Panc1 (cell line): ENCODE data around the gene TACC2.

Experiments
- POLR2AphosphoS5 ChIP-seq: IDR thresholded peaks from 2 replicates; pipeline ENCODE4 v1.6.1; 2012; ENCODE audit warnings: mild to moderate bottlenecking, low read depth, low read length, moderate library complexity
- SIN3A ChIP-seq: IDR thresholded peaks from 2 replicates; pipeline ENCODE4 v1.6.1; 2012; ENCODE audit warnings: low read depth, mild to moderate bottlenecking, low read length, moderate library complexity, borderline replicate concordance; ENCODE audit not compliant: insufficient read depth
- TF ChIP-seq, protein P1 (sequence below): fragments of 450-650 bp; IDR thresholded peaks from 2 replicates; pipeline ENCODE4 v1.5.1; 2017; ENCODE audit warnings: mild to moderate bottlenecking
- TF ChIP-seq, protein P2 (sequence below), 2 experiments: IDR thresholded peaks; 2 replicates each; pipeline ENCODE4 v1.6.1; 2011 to 2012; ENCODE audit warnings: low read depth in 2 of 2, control low read depth in 1 of 2, low read length in 1 of 2, mild to moderate bottlenecking in 1 of 2, moderate library complexity in 1 of 2; ENCODE audit not compliant: insufficient read depth in 1 of 2

DNA sequence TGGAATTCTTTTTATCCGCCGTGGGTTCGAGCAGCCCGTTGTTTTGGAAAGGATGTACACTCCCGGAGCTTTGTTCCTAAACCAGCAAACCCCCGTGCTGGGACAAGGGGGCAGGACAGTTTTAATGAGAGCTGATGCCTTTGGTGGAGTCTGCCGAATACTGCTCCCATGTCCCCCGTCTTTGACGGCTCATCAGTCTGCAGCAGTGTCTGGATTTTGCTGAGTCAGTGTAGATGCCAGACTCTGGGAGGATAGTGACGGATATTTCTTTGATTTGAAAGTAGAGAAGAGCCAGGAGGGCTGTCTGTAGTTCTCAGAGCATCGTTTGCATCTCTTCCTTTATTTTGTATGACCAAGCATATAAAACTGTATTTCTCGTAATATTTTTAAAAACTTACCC lies 207.3 kb downstream of the TACC2 start:
- TF ChIP-seq, protein P1, sequence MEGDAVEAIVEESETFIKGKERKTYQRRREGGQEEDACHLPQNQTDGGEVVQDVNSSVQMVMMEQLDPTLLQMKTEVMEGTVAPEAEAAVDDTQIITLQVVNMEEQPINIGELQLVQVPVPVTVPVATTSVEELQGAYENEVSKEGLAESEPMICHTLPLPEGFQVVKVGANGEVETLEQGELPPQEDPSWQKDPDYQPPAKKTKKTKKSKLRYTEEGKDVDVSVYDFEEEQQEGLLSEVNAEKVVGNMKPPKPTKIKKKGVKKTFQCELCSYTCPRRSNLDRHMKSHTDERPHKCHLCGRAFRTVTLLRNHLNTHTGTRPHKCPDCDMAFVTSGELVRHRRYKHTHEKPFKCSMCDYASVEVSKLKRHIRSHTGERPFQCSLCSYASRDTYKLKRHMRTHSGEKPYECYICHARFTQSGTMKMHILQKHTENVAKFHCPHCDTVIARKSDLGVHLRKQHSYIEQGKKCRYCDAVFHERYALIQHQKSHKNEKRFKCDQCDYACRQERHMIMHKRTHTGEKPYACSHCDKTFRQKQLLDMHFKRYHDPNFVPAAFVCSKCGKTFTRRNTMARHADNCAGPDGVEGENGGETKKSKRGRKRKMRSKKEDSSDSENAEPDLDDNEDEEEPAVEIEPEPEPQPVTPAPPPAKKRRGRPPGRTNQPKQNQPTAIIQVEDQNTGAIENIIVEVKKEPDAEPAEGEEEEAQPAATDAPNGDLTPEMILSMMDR: no peak
- TF ChIP-seq, protein P2, sequence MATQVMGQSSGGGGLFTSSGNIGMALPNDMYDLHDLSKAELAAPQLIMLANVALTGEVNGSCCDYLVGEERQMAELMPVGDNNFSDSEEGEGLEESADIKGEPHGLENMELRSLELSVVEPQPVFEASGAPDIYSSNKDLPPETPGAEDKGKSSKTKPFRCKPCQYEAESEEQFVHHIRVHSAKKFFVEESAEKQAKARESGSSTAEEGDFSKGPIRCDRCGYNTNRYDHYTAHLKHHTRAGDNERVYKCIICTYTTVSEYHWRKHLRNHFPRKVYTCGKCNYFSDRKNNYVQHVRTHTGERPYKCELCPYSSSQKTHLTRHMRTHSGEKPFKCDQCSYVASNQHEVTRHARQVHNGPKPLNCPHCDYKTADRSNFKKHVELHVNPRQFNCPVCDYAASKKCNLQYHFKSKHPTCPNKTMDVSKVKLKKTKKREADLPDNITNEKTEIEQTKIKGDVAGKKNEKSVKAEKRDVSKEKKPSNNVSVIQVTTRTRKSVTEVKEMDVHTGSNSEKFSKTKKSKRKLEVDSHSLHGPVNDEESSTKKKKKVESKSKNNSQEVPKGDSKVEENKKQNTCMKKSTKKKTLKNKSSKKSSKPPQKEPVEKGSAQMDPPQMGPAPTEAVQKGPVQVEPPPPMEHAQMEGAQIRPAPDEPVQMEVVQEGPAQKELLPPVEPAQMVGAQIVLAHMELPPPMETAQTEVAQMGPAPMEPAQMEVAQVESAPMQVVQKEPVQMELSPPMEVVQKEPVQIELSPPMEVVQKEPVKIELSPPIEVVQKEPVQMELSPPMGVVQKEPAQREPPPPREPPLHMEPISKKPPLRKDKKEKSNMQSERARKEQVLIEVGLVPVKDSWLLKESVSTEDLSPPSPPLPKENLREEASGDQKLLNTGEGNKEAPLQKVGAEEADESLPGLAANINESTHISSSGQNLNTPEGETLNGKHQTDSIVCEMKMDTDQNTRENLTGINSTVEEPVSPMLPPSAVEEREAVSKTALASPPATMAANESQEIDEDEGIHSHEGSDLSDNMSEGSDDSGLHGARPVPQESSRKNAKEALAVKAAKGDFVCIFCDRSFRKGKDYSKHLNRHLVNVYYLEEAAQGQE (IDR thresholded peaks at IDR 0.05; ENCODE audit: insufficient read depth in 1 of 2, low read depth in 2 of 2, low read length in 1 of 2): no peak
- no peak for TF ChIP-seq POLR2AphosphoS5
- TF ChIP-seq SIN3A: no peak
